Dermis blood vessel endothelial cell (primary cell): ENCODE data around the gene LARP1B. TPM values are rescaled to one million over a fixed set of nuclear protein-coding genes. Genes with fewer than 3 reads are reported as not detected.
"Not testable (repeated sequence)": the region's sequence is repeated elsewhere in the genome, so short reads cannot be mapped to it uniquely, and the experiment has no call there.

Experiments
- DNase-seq: peaks from one replicate; pipeline ENCODE4 v3.0.0; 2010
- total RNA-seq: library from RNA; depleted of rRNA; stranded (reverse); fragments of >200 nt; gene quantifications from 2 replicates; pipeline ENCODE4 v1.2.3, GENCODE V29; 2014

LARP1B gene
- total RNA-seq, 1 donor from 2014 or later, result 26.2 TPM

DNA sequence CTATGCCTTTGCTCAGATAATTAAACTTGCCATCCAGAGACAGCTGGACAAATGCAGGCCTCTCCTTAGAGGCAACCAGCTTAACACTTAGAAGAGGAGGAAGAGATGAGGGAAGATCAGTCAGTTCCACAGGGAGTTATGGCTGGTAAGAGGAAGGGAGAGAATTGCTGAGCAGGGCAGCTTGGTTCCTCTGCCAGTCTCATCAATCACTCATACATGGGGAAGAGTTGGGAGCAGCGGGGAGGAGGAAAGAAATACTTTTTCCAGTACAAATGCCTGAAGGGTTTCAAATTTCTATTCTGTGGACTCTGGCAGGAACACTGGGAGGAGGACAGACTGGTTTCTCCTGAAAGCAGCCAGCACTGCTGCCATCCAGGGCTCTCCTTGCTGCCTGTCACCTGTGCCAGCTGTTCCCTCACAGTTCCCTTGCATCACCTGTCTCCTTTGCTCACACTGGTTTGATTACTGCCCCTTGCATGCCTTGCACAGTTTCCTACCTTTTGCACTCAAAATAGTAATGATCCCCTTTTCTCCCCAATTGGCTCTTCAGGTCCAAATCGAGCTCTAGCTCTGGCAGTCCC is 167.0 kb downstream of the LARP1B start:
- DNase-seq, result no peak

DNA sequence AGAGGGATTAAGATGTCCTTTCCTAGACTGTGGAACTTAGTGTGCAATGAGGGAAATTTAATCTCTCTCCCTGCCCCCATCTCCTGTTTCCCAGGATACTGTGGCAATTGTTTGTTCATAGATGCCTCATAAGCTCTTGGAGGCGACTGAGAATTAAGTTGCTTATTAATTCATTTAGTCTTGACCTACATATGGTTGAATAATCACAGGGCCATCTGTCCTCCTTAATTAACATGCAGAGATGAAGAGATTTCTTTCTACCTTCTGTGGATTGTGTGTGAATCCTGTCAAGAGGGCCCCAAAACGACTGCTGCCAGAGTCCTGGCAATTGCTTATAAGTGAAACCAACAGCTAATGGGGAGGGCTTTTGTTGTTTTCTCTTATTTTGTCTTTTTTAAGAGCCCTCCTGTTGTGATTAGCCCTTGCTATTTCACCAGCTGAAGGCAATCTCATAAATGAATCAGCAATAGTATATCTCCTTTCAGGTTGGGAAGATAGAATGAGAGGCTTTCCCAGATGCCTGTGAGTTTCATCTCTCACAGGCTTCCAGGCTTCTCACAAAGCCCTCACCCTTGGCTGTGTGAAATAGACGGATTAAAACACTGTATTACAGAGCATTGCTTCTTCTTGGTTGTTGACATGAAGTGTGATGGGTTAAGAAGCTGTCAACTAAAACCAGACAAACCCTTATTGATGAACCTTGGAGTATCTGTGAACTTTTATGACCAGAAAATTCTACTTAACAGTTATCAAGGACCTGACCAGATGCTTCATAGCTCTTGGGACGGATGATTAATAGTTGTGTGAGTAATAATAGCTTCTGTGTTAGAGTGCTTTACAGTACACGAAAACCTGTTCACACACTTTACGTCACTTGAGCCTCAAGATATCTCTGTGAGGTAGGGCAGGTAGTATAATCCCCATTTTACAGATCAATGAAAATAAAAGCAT is 168.0 kb downstream of the LARP1B start:
- DNase-seq, result no peak

DNA sequence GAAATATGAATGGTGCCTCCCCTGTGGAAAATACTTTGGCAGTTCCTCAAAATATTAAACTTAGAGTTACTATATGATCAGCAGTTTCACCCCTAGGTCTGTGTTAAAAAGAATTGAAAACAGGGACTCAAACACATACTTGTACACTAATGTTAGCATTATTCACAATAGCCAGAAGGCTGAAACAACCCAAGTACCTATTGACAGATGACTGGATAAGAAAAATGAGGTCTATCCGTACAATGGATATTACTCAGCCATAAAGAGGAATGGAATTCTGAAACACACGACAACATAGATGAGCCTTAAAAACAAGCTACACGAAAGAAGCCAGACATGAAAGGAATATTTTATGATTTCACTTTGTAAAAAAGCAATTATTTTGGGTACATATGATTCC is 171.6 kb downstream of the LARP1B start:
- DNase-seq, result no peak

DNA sequence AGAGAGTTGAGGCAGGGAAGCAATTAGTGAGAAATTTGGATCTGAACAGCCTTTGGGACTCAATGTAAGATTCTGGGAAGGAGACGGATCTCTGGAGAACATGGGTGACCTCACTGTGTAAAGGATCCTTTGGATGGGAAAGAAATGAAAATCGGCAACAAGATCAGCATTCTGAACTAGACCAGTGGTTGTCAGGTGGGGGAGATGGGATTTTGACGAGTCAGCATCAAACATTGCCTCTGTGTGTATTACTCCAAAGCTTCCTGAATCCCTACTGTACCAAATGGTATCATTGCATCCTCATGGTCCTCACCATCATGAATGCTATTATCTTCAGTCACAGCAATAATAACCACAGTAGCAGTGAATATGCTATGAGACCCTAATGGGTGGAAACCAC is 173.7 kb downstream of the LARP1B start:
- no peak for DNase-seq

DNA sequence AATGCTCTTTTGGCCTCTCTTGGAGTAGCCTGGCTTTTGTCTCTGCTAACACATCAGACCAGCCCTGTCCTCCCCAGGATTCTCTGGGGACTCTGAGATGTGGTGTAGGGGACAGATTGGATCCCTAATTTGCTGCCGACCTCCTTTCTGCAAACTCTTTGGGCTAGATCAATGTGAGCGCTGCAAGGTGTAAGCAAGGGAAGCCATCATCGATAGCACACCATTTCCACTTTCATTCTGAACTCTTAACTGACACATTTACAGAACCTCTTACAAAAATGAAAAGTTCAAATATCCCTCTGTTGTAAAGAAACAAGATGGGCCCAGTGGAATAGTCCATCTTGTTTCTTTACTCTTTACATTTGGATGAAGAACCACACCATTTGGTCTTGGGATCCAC is 179.9 kb downstream of the LARP1B start:
- no peak for DNase-seq

DNA sequence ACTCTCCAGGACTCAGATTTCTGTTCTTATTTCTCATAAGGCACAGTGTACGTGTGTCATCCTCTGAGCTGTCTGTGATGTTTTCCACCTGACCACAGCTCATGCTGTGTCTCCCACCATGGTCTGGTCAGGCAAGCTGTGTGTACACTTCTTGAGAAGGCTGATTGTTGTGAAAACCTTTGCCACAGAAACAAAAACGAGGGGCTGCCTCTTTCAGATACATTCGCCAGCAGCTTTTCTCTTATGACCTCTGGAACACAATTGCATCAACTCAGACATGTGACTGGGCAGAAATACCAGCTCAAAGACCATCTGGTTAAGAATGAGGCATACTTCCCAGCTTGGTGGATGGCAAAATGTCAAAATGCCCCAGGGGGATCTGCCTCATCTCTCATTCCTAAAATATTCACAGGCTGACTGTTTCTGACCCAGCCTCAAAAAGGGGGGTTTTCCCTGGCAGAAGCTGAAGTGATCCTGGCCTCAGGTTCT is 180.4 kb downstream of the LARP1B start:
- DNase-seq, result no peak

DNA sequence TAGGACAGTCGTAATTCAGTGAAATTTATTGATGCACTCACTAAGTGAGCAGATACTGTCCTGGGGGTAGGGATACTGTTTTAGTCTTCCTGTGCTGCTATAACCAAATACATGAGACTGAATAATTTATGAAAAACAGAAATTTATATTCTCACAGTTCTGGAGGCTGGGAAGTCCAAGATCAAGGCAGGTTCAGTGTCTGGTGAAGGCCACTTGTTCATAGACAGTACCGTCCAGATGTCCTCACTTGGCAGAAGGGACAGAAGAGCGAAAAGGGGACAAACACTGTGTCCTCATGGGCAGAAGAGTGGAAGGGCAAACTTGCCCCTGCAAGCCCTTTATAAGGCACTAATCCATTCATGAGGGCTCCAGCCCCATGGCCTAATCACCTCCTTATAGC is 180.9 kb downstream of the LARP1B start:
- DNase-seq, result no peak

DNA sequence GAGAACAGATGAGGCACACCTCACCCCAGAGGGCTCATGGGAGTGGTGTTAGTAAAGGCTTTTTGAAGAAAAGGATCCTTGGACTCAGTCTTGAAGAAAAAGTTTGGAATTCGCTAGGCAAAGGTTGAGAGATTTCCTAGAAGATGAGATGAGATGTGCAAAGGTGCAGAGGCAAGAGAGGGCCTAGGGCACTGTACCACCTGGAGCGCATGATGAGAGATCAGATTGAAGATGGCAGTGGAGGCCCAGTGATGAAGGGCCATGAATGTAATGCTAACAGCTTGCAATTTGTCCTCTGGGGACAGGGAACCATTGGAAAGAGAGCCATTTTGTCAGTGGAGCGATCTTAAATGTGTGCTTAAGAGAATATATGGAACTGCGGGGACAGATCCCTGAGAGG is 181.5 kb downstream of the LARP1B start:
- DNase-seq, result no peak

DNA sequence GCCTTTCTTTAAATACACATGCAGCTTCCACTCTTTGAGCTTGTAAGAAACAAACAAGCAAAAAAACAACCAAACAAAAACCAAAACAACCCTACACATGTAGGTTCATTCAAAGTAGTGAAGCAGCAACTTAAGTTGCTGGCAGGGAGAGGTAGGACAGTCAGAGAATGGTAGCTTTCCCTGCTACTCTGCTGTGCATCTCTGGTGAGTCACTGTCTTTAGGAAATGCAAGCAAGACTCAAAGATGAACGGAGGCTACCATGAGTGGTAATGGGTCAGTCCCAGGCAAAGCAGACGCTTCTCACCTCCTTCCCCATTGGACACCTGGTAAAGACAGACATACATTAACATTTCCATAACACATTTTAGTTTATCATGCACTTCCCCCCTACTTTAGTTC is 183.3 kb downstream of the LARP1B start:
- DNase-seq, result no peak

DNA sequence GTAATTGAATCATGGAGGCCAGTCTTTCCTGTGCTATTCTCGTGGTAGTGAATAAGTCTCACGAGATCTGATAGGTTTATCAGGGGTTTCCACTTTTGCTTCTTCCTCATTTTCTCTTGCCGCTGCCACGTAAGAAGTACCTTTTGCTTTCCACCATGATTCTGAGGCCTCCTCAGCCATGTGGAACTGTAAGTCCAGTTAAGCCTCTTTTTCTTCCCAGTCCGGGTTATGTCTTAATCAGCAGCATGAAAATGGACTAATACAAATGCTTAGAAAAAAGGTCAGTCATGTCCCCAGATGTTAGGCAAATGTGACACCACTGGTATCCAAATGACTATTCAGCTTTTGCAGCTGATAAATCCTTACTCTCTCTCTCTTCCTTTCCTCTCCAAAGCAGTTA is 184.3 kb downstream of the LARP1B start:
- not testable (repeated sequence) for DNase-seq

DNA sequence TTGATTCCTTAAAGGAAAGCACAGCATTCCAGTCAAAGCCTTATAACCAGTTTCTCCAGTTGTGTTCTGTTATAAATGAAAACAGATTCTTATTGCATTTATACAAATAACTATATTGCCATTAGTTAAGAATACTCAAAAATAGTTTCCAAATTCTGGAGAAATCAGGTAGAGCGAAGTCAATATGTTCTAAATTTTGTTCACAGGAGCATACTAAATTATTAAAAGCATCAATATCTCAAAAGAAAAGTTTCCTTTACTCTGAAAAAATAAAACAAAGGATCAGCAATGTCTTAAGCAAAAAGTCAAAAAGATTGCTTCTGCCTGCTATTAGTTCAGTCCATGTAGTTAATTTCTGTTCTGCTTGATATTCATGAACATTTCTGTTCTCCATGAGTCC is 186.8 kb downstream of the LARP1B start:
- DNase-seq, result no peak

DNA sequence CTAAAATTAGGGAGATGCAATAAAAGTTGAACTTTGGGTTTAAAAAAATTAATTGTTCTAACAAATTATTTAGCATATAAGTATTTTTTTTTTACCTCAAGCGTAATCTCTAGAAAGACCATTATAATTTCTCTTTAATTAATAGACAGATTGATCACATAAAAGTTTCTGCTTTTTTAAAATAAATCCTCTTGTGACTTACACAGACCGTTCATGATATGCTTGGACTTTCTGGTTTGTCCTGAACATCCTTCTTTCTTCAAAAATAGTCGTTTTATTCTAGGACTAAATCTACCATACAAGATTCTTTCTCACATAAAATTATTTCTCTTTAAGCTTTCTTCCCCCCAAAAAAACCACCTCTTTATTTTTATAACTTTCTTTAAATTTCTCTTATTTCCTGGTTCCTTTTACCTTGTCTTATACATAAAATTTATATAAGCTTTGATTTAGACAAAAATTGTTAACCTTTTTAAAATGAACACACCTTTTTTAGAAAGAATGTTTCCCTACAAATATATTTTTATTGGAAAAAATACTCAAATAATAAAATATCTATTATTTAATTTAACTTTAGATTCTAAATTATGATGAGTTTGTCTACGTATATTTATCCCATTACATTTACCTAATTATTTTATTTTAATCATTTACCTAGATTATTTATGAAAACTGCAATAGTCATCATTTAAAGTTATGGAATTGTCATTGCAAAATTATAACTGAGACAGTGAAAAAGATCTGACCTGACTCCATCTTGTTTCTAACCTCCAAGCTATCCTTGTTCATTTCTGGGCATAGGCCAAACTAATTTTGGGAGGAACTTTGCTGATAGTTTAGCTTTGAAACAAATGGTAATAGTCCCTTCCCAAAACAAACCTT is 188.9 kb downstream of the LARP1B start:
- DNase-seq, result no peak

DNA sequence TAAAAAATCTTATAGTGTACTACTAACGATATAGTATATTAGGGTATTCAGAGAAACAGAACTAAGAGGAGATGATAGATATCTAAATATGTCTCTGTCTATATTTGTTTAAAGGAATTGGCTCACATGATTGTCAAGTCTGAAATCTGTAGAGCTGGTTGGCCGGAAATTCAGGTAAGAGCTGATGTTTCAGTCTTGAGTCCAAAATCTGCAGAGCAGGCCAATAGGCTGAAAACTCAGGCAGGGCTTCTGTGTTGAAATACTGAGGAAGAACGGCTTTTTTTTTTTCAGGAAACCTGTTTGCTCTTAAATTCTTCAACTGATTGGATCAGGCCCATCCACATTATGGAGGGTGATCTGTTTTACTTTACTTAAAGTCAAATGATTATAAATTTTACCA is 194.8 kb downstream of the LARP1B start:
- DNase-seq, result no peak

DNA sequence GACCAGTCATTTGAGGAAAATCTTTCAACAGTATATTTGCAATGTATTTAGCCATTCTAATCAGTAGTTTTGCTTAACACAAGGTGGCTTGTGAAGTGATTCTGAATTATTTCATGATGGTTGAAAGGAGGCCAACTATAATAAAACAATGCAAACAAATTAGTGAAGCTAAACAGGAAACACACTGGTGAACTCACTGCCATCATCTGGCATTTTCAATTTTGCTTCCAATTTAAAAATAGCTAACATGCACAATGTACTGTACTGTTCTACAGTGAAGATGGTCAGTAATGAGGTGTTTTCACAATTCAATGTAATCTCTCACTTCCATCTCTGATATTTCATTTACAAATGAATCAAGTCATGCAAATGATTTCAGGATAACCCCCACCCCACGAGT is 195.4 kb downstream of the LARP1B start:
- DNase-seq, result peak; percentile 36

DNA sequence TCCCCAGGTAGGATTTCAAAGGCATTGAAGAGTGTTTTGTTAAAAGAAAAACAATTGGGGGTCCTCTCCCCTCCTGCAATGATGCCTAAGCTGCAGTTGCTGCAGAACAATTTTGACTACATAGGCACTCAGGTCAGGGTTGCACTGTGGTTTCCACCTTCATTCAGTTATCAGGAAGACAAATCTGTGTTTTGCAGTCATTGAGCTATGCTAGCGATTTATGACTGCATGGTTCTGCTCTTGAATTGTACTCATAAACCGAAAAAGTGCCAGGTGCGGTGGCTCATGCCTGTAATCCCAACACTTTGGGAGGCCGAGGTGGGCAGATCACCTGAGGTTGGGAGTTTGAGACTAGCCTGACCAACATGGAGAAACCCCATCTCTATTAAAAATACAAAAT is 197.1 kb downstream of the LARP1B start:
- DNase-seq, result not testable (repeated sequence)

DNA sequence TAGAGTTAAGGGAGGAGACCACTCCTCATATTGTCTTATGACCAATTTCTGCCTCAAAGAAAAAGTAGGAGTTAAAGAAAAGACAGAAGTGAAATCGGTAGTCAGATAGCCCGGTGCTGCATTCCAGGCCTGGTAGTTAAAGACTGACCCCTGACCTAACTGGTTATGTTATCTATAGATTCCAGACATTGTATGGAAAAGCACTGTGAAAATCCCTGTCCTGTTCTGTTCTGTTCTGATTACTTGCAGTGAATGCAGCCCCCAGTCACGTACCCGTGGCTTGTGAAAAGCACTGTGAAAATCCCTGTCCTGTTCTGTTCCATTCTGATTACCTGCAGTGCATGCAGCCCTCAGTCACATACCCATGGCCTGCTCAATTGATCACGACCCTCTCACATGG is 198.8 kb downstream of the LARP1B start:
- DNase-seq, result not testable (repeated sequence)

Other genes with a start within 250 kb of the LARP1B start
- 7.1 and 25.7 TPM in 2 replicates for gene PLK4, start 180.4 kb upstream of the LARP1B start, total RNA-seq
- gene MFSD8, start 96.1 kb upstream of the LARP1B start, total RNA-seq, result 16.8 and 20.1 TPM in 2 replicates
- 10.7 and 12.6 TPM in 2 replicates for gene ABHD18, start 95.9 kb upstream of the LARP1B start, total RNA-seq
- gene PGRMC2, start 226.5 kb downstream of the LARP1B start, total RNA-seq, result 18.0 and 47.2 TPM in 2 replicates